Measurements from ENCODE around the gene LIPC.
"Not testable (repeated sequence)": the region's sequence is repeated elsewhere in the genome, so short reads cannot be mapped to it uniquely, and the experiment has no call there.

Gene LIPC

GRCh38 chr15:58593870-58594269 is 162.1 kb downstream of the LIPC start:
- no peak for DNase-seq

- no peak for DNase-seq
Measured at GRCh38 chr15:58594898-58595297, 163.1 kb downstream of the LIPC start.

DNA sequence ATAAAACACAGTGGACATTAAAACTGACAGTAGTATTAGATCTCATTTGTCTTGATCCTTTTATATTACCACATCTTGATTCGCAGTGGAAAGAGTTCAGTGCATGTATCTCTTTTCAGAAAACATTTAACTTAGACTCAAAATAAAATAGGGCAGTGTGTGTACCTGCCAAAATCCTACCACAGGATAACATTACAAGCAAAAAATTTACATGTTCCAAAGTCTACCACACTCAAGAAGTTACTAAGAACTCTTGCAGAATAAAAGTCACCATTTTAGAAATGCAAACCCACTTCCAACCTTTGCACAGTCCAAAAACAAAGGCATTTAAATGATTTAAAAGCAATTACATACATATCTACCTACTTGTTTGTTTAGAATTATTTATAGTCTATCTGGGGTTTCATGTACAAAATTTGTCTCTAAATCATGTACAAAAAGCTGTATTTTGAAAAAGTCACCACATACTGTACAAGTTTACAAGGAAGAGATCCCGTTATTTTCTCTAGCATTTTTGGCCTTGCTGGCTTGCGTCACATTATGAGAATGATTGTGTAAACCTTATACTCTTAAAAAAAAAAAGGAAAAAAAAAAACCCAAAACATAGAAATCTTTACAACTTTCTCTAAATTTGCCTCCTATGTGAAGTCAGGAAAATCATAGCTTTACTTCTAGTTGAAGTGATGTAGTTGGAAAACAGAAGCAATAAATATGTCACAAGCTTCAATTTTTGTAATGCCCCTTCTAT is 163.9 kb downstream of the LIPC start:
- no peak for DNase-seq

DNA sequence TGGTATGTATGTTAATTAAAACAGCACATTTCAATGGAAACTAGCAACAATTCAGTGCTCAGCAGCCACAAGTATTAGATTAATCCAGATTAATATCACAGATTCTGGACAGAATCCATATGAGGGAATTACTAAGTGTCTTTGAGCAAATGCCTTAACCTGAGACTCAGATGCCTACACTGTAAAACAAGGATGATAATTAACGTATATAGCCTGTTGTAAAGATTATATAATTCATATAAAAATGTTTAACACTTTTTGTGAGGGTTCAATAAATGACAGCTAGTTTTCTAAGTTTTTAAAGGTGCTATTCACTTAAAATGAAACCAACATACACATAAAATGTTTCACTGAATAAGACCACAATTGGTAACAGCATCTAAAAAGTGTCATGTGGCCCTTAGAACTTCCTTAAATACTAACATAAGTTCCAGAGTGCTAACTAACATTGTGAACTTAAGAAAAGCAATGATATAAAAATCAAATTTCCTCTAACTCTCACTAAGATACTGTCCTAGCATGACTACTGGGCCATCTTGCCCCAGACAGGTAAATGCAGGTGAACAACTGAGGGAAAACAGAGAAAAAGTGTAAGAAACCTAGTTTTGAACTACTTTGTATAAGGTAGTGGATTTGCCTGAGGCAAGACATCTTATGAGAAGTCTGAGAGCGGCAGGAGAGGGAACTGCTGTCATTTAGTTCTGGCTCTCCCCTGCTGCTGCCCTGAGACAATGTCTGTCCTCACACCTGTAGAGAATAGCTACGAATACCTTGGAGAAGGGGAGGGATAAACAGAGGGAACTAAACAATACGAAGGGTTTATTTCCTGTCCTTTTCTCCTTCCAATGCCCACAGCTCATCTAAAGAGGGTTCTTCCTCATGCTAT is 166.4 kb downstream of the LIPC start:
- no peak for DNase-seq

DNA sequence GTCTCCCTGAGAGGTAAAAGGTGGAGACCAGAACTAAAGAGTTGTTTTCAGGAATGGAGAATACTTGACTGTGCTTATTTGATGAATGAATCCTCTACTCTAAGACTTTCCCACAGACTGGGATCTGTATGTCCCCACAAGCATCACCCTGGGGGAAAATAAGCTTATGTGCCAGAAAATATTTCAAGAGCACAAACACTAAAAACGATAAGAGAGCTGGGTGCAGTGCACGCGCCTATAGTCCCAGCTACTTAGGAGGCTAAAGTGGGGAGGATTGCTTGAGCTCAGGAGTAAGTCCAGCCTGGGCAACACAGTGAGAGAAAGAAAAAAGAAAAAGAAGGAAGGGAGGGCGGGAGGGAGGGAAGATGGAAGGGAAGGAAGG is 167.0 kb downstream of the LIPC start:
- DNase-seq = no peak

DNA sequence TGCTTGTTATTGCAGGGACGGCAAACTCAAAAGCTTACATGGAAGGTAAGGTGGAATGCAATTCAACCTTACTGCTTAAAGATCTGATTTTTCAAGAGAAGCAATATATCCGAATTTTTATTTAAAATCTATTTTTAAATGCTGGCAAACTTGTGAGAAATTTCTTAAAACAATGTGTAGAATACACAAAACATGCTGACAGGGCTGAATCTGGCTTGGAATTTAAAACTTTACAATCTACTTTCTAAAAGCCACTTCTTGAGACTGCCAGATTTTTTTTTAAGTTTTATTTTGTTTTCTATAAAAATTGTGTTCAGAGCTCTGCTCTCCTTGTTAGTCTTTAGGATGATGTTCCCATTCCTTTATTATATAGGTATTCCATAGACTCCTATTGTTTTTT is 171.0 kb downstream of the LIPC start:
- no peak for DNase-seq

- not testable (repeated sequence) for DNase-seq
Measured at GRCh38 chr15:58603927-58604326, 172.1 kb downstream of the LIPC start.

DNA sequence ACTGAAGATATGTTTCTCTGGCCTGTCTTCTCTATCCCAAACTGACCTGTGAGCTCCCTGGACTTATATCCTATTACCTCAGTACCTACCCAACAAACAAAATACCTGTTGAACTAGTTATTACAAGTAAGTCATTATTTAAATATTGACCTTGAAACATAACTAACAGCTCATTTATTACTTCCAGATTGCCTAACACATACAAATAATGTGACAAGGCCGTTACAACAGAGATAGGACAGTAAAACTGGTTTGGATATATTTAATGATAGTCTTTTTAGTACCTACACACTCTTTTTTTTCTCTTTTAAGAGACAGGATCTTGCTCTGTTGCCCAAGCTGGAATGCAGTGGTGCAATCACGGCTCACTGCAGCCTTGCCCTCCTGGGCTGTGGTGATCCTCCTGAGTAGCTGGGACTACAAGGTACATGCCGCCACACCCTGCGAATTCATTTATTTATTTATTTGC is 172.7 kb downstream of the LIPC start:
- DNase-seq = no peak

GRCh38 chr15:58605931-58606530 is 174.2 kb downstream of the LIPC start:
- DNase-seq = no peak

- DNase-seq = no peak
Measured at GRCh38 chr15:58606577-58607080, 174.8 kb downstream of the LIPC start.

GRCh38 chr15:58608129-58608590 is 176.4 kb downstream of the LIPC start:
- DNase-seq = no peak

DNA sequence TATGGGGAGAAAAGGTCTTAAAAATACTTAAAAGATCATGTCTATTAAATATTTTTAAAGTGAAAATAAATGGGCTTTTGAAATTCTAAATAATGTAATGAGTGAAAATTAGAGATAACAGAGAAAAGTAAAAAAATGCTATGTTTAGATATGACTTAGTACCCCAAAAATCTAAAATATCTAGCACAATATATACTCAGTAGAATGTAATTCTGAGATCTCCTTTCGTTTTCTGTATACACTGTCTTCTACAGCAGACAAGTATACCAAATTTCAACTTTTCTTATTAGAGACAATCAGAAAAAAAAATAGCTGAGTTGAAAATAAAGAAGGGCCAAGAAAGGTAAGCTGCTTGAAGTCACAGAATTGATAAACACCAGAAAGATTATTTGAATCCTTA is 176.9 kb downstream of the LIPC start:
- DNase-seq = no peak

DNA sequence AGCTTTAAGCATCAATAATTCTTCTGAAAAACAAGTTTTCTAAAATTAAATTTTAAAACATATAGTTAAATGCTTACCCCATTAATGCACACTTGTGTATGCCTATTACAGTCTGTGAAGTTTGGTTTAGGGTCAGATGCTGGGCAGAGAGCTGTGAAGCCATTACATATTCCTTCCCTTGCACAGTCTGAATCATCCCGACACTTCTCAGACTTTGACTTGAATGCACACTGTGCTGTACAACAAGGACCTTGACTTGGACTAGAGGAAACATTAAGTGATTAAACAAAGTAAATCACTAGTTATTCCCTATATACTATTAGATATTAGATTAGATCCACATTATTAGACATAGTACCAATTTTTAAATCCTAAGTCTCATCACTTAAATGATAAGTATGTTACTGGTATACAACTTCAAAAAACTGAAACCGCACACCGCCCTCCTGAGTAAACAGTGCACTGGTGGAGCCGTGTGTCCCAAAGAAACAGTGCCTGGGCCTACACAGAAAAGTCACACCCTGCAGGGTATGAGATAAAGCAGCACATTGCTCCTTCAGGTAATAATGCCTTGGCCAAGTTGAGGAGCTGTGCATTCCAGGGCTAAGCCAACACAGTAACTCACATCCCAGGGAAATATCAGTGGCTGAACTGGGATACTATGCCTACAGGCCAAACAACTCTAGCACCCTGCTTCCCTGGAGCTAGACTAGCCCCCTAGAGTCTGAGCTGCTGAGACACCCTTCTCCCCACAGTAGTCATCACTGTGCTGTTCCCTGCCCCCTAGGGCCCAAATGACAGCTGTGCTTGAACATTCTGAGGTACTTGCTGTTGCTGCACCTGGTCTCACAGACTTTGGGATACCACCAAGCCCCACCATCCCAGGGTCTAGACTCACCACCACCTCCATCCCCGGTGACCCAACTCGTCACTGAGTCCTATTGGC is 180.2 kb downstream of the LIPC start:
- no peak for DNase-seq

DNA sequence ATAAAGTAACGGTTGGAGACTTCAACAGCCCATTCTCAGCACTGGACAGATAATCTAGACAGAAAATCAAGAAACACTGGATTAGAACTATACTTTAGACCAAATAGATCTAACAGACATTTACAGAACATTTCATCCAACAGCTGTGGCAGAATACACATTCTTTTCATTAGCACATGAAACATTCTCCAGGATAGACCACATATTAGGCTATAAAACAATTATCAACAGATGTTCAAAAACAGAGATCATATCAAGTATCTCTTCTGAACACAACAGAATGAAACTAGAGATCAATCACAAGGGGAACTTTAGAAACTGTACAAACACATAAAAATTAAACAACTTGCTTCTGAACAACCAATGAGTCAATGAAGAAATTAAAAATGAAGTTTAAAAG is 184.4 kb downstream of the LIPC start:
- no peak for DNase-seq
